ENCODE data around the gene CST9. TPM values are rescaled to one million over a fixed set of nuclear protein-coding genes. Genes with fewer than 3 reads are reported as not detected.

The CST9 gene
- total RNA-seq, 3 donors from 2014 or later: 2.3 TPM; not detected in 2

GRCh38 chr20:23614163-23614562 is 8.4 kb upstream of the CST9 start:
- DNase-seq (ENCODE audit: low spot score in 2 of 2): no peak
- TF ChIP-seq POLR2A (IDR thresholded peaks at IDR 0.05) (no peak), CTCF (IDR thresholded peaks at IDR 0.05) (no peak), POLR2AphosphoS5 (IDR thresholded peaks at IDR 0.05) (no peak)
- intact Hi-C loops (cut with DNase I; ENCODE audit: low total_unique reads): loop anchor here (10.0 kb wide), 1 partner anchor 551 kb away; no protein-coding TSS in a partner anchor
- no peak overlapping the region for H3K4me3 ChIP-seq
- H3K9me3 ChIP-seq: no peaks in the 10 kb centered on the region
- no peaks in the 10 kb centered on the region for H3K27me3 ChIP-seq
- peak overlapping the region in 1 of 2 donors; percentile 77 for H3K27ac ChIP-seq
- no peaks in the 10 kb centered on the region for H3K36me3 ChIP-seq
- H3K4me1 ChIP-seq: no peaks in the 10 kb centered on the region

- Histone ChIP-seq H3K36me3 (no peaks in the 10 kb centered on the region), H3K4me3 (no peak overlapping the region), H3K4me1 (no peaks in the 10 kb centered on the region), H3K27ac (peak overlapping the region in 1 of 2 donors; percentile 77), H3K27me3 (no peaks in the 10 kb centered on the region), H3K9me3 (no peaks in the 10 kb centered on the region)
- TF ChIP-seq POLR2AphosphoS5 (IDR thresholded peaks at IDR 0.05): peak in 1 of 3 donors; percentile 49
- no peak for TF ChIP-seq POLR2A (IDR thresholded peaks at IDR 0.05)
- DNase-seq (ENCODE audit: low spot score in 2 of 2): no peak
- intact Hi-C loops (cut with DNase I; ENCODE audit: low total_unique reads): loop anchor here (10.0 kb wide), 1 partner anchor 551 kb away; no protein-coding TSS in a partner anchor
These were observed 8.0 kb upstream of the CST9 start for GRCh38 chr20:23613676-23614075.

- Histone ChIP-seq H3K4me1 (no peaks in the 10 kb centered on the region), H3K9me3 (no peaks in the 10 kb centered on the region), H3K36me3 (no peaks in the 10 kb centered on the region), H3K27me3 (no peaks in the 10 kb centered on the region), H3K4me3 (no peak overlapping the region), H3K27ac (peak overlapping the region in 1 of 2 donors; percentile 7)
- no peak for DNase-seq (ENCODE audit: low spot score in 2 of 2)
- intact Hi-C loops (cut with DNase I; ENCODE audit: low total_unique reads): loop anchor here (10.0 kb wide), 1 partner anchor 552 kb away; no protein-coding TSS in a partner anchor
- TF ChIP-seq POLR2A (IDR thresholded peaks at IDR 0.05) (no peak), CTCF (IDR thresholded peaks at IDR 0.05) (no peak), POLR2AphosphoS5 (IDR thresholded peaks at IDR 0.05) (no peak)
These were observed 6.7 kb upstream of the CST9 start for GRCh38 chr20:23612396-23612795.

GRCh38 chr20:23609486-23610109 is 3.9 kb upstream of the CST9 start:
- no peaks in the 10 kb centered on the region for H3K9me3 ChIP-seq
- DNase-seq (ENCODE audit: low spot score in 2 of 2): no peak
- no peak overlapping the region for H3K27ac ChIP-seq
- H3K4me1 ChIP-seq: no peaks in the 10 kb centered on the region
- intact Hi-C loops (cut with DNase I; ENCODE audit: low total_unique reads): loop anchor here (10.0 kb wide), 1 partner anchor 555 kb away; no protein-coding TSS in a partner anchor
- no peak overlapping the region for H3K4me3 ChIP-seq
- TF ChIP-seq POLR2AphosphoS5 (IDR thresholded peaks at IDR 0.05) (no peak), POLR2A (IDR thresholded peaks at IDR 0.05) (no peak), CTCF (IDR thresholded peaks at IDR 0.05) (no peak)
- no peaks in the 10 kb centered on the region for H3K27me3 ChIP-seq
- no peaks in the 10 kb centered on the region for H3K36me3 ChIP-seq

- no peak for TF ChIP-seq CTCF (IDR thresholded peaks at IDR 0.05)
- no peak overlapping the region for H3K4me3 ChIP-seq
- H3K27ac ChIP-seq: no peak overlapping the region
- DNase-seq (ENCODE audit: low spot score in 2 of 2): no peak
- intact Hi-C loops (cut with DNase I; ENCODE audit: low total_unique reads): no loop called here
- H3K9me3 ChIP-seq: no peaks in the 10 kb centered on the region
- no peaks in the 10 kb centered on the region for H3K4me1 ChIP-seq
- H3K27me3 ChIP-seq: no peaks in the 10 kb centered on the region
- H3K36me3 ChIP-seq: no peaks in the 10 kb centered on the region
These were observed 2.6 kb upstream of the CST9 start for GRCh38 chr20:23608251-23608846.
